IMR-90 (cell line): ENCODE data around the gene B4GALT5. TPM values are rescaled to one million over a fixed set of nuclear protein-coding genes. Genes with fewer than 3 reads are reported as not detected.

Source experiments
- ATAC-seq: fragments of 200-7000 bp; cut with Tn5 transposase; 2 replicates; pipeline ENCODE4 v1.9.1; 2020; ENCODE audit warnings: low read depth, mild to moderate bottlenecking, moderate library complexity
- BruUV-seq: library from RNA; stranded (reverse); fragments of 400-500 nt; replicated peaks from 2 replicates; lab custom pipeline; 2021; lab: Mats Ljungman, UMichigan
- CTCF ChIA-PET: fragments of 300-600 bp; formaldehyde crosslinking; extraction: SDS; loops from one replicate; lab custom pipeline; 2021; ENCODE audit warnings: antibody characterized with exemption; lab: Yijun Ruan, JAX
- POLR2A ChIA-PET: fragments of 300-600 bp; sonication (Branson Sonifier 250); formaldehyde crosslinking; loops from one replicate; lab custom pipeline; 2022; ENCODE audit warnings: antibody characterized with exemption; ENCODE audit not compliant: unreplicated experiment; lab: Charles Lee
- DNase-seq: peaks from one replicate; pipeline ENCODE4 v3.0.0; 2013
- H2AFZ ChIP-seq: replicated peaks from 2 replicates; pipeline ENCODE3; 2013; ENCODE audit warnings: low read length, mild to moderate bottlenecking; ENCODE audit not compliant: poor library complexity
- H2AK5ac ChIP-seq: 2 replicates; pipeline ENCODE4 v1.6.1; 2013; ENCODE audit warnings: low read depth, low read length, inconsistent platforms
- H2AK9ac ChIP-seq: replicated peaks from 2 replicates; pipeline ENCODE3; 2013; ENCODE audit warnings: mild to moderate bottlenecking, low read depth, low read length, moderate library complexity; ENCODE audit not compliant: poor library complexity
- H2BK120ac ChIP-seq: 2 replicates; pipeline ENCODE4 v1.6.1; 2013; ENCODE audit warnings: low read depth, low read length, inconsistent platforms
- H2BK15ac ChIP-seq: 3 replicates; pipeline ENCODE4 v1.6.1; 2013; ENCODE audit warnings: low read depth, low read length, inconsistent platforms
- H2BK20ac ChIP-seq: 2 replicates; pipeline ENCODE4 v1.6.1; 2013; ENCODE audit warnings: low read depth, mild to moderate bottlenecking, inconsistent platforms, low read length, moderate library complexity
- H2BK5ac ChIP-seq: 2 replicates; pipeline ENCODE4 v1.6.1; 2013; ENCODE audit warnings: mild to moderate bottlenecking, low read depth, low read length, inconsistent platforms; ENCODE audit not compliant: poor library complexity, severe bottlenecking
- H3K14ac ChIP-seq: replicated peaks from 2 replicates; pipeline ENCODE4 v1.6.1; 2013; ENCODE audit warnings: low read depth, low read length, inconsistent platforms
- H3K18ac ChIP-seq: 2 replicates; pipeline ENCODE4 v1.6.1; 2013; ENCODE audit warnings: low read depth, low read length, control low read depth
- H3K23ac ChIP-seq: 2 replicates; pipeline ENCODE4 v1.6.1; 2013; ENCODE audit warnings: low read depth, low read length, inconsistent platforms
- H3K27ac ChIP-seq: 2 replicates; pipeline ENCODE4 v1.5.1; 2013; ENCODE audit warnings: mild to moderate bottlenecking, control low read depth, low read length; ENCODE audit not compliant: insufficient read depth
- H3K27me3 ChIP-seq: 2 replicates; pipeline ENCODE4 v1.6.1; 2013; ENCODE audit warnings: low read length; ENCODE audit not compliant: control insufficient read depth, insufficient read depth
- H3K36me3 ChIP-seq: 2 replicates; pipeline ENCODE4 v1.6.1; 2013; ENCODE audit warnings: low read length, mixed read lengths; ENCODE audit not compliant: control insufficient read depth, insufficient read depth
- H3K4ac ChIP-seq: 2 replicates; pipeline ENCODE4 v1.6.1; 2013; ENCODE audit warnings: low read depth, low read length, inconsistent platforms
- H3K4me1 ChIP-seq: 2 replicates; pipeline ENCODE4 v1.6.1; 2013; ENCODE audit warnings: low read length, mixed read lengths; ENCODE audit not compliant: control insufficient read depth, insufficient read depth
- H3K4me2 ChIP-seq: 2 replicates; pipeline ENCODE4 v1.6.1; 2013; ENCODE audit warnings: low read depth, mild to moderate bottlenecking, control low read depth, low read length, moderate library complexity
- H3K4me3 ChIP-seq: 2 replicates; pipeline ENCODE4 v1.5.1; 2013; ENCODE audit warnings: low read depth, mild to moderate bottlenecking, control low read depth, low read length, moderate library complexity; ENCODE audit not compliant: insufficient read depth
- H3K56ac ChIP-seq: 2 replicates; pipeline ENCODE4 v1.6.1; 2013; ENCODE audit warnings: low read length, inconsistent platforms; ENCODE audit not compliant: insufficient read depth; ENCODE audit errors: extremely low read depth
- H3K79me1 ChIP-seq, 2 experiments: 2 replicates each; pipeline ENCODE4 v1.6.1; 2013; ENCODE audit warnings: low read length in 2 of 2, inconsistent platforms in 1 of 2, low read depth in 1 of 2
- H3K9ac ChIP-seq: 2 replicates; pipeline ENCODE4 v1.6.1; 2013; ENCODE audit warnings: low read depth, low read length, control low read depth
- H3K9me1 ChIP-seq: 2 replicates; pipeline ENCODE4 v1.6.1; 2013; ENCODE audit warnings: low read length, inconsistent platforms; ENCODE audit not compliant: insufficient read depth
- H3K9me3 ChIP-seq: 2 replicates; pipeline ENCODE4 v1.6.1; 2013; ENCODE audit warnings: low read length; ENCODE audit not compliant: control insufficient read depth, insufficient read depth
- H4K20me1 ChIP-seq: 2 replicates; pipeline ENCODE4 v1.6.1; 2013; ENCODE audit warnings: low read length, inconsistent platforms; ENCODE audit not compliant: insufficient read depth
- H4K5ac ChIP-seq: 2 replicates; pipeline ENCODE4 v1.6.1; 2013; ENCODE audit warnings: mild to moderate bottlenecking, low read depth, low read length, control low read depth
- H4K8ac ChIP-seq, 2 experiments: 2 replicates each; pipeline ENCODE4 v1.6.1; 2013; ENCODE audit warnings: low read depth in 2 of 2, low read length in 2 of 2, control low read depth in 1 of 2, inconsistent platforms in 1 of 2
- H4K91ac ChIP-seq: 2 replicates; pipeline ENCODE4 v1.6.1; 2013; ENCODE audit warnings: low read depth, low read length, inconsistent platforms; ENCODE audit not compliant: insufficient read depth
- BHLHE40 ChIP-seq: fragments of 150-350 bp; IDR thresholded peaks from 2 replicates; pipeline ENCODE4 v1.6.1; 2016; ENCODE audit warnings: mild to moderate bottlenecking, low read depth, low read length
- CEBPB ChIP-seq: IDR thresholded peaks from 2 replicates; pipeline ENCODE4 v1.6.1; 2012; ENCODE audit warnings: low read depth, low read length, improper control_type of control experiment
- CHD1 ChIP-seq: IDR thresholded peaks from 2 replicates; pipeline ENCODE4 v1.6.1; 2012; ENCODE audit warnings: low read depth, low read length, improper control_type of control experiment
- ELK1 ChIP-seq: fragments of 150-350 bp; IDR thresholded peaks from 2 replicates; pipeline ENCODE4 v1.6.1; 2016; ENCODE audit warnings: low read depth, mild to moderate bottlenecking, low read length, moderate library complexity, borderline replicate concordance
- FOS ChIP-seq: fragments of 150-350 bp; IDR thresholded peaks from 2 replicates; pipeline ENCODE4 v1.6.1; 2016; ENCODE audit warnings: low read depth, low read length
- MAFK ChIP-seq: IDR thresholded peaks from 2 replicates; pipeline ENCODE4 v1.6.1; 2012; ENCODE audit warnings: low read depth, low read length, improper control_type of control experiment
- MXI1 ChIP-seq: IDR thresholded peaks from 2 replicates; pipeline ENCODE4 v1.6.1; 2012; ENCODE audit warnings: low read depth, mild to moderate bottlenecking, low read length, moderate library complexity, borderline replicate concordance
- NFE2L2 ChIP-seq: fragments of 150-350 bp; IDR thresholded peaks from 2 replicates; pipeline ENCODE4 v1.6.1; 2016; ENCODE audit warnings: low read depth, mild to moderate bottlenecking, low read length
- POLR2A ChIP-seq: IDR thresholded peaks from 2 replicates; pipeline ENCODE4 v1.6.1; 2012; ENCODE audit warnings: mild to moderate bottlenecking, low read depth, low read length
- RAD21 ChIP-seq: IDR thresholded peaks from 2 replicates; pipeline ENCODE4 v1.6.1; 2012; ENCODE audit warnings: low read length, improper control_type of control experiment
- RFX5 ChIP-seq: IDR thresholded peaks from 2 replicates; pipeline ENCODE4 v1.8.0; 2012; ENCODE audit warnings: low read depth, mild to moderate bottlenecking, low read length, moderate library complexity
- SMC3 ChIP-seq: fragments of 150-350 bp; IDR thresholded peaks from 2 replicates; pipeline ENCODE4 v1.6.1; 2016; ENCODE audit warnings: low read depth, mild to moderate bottlenecking, antibody characterized with exemption, low read length, moderate library complexity
- USF2 ChIP-seq: fragments of 150-350 bp; IDR thresholded peaks from 2 replicates; pipeline ENCODE4 v1.6.1; 2017; ENCODE audit warnings: mild to moderate bottlenecking, antibody characterized with exemption, low read length, low read depth
- WGBS, 2 experiments: methylation state at CpG; one replicate each; pipeline versions ENCODE4 v1.1.5 to v1.1.7; 2013; ENCODE audit warnings: missing lambda C conversion rate in 2 of 2; ENCODE audit not compliant: insufficient read length in 1 of 2; ENCODE audit errors: extremely low coverage in 2 of 2; 5-methylcytosine and 5-hydroxymethylcytosine counted together
- dilution Hi-C: fragments of 300-500 bp; cut with HindIII; formaldehyde crosslinking; loops from one replicate; pipeline ENCODE4 v1.14.3; 2018; ENCODE audit warnings: low sequenced_read_pairs; ENCODE audit not compliant: unreplicated experiment
- in situ Hi-C: fragments of 300-500 bp; cut with MboI; formaldehyde crosslinking; loops from 3 replicates; pipeline ENCODE4 v1.14.3; 2019; ENCODE audit warnings: low sequenced_read_pairs, inconsistent platforms, mixed read lengths
- intact Hi-C: fragments of 100-400 bp; cut with micrococcal nuclease; formaldehyde crosslinking; loops from 2 replicates; pipeline ENCODE4 v1.10.0; 2022
- polyA plus RNA-seq, 3 experiments: library from polyadenylated mRNA; depleted of rRNA; stranded (reverse); fragments of >200 nt; gene quantifications; 2 replicates each; pipeline ENCODE4 v1.2.3, GENCODE V29; 2012; ENCODE audit warnings: low replicate concordance in 1 of 3
- total RNA-seq: library from RNA; depleted of rRNA; stranded (reverse); fragments of >200 nt; gene quantifications from 2 replicates; pipeline ENCODE4 v1.2.3, GENCODE V29; 2012
- TF ChIP-seq, protein P1 (sequence below): conservative IDR thresholded peaks from 2 replicates; pipeline ENCODE4 v1.5.1; 2012; ENCODE audit warnings: mild to moderate bottlenecking, low read depth, low read length, improper control_type of control experiment

The B4GALT5 gene
- total and polyA plus RNA-seq, 2 of the 4 experiments (the other 2 are of a cell fraction) = 11.3 to 20.4 TPM

GRCh38 chr20:49610691-49611538 is 102.8 kb downstream of the B4GALT5 start:
- no peak overlapping the region for H2BK15ac ChIP-seq
- dilution Hi-C loops = no loop called here
- peaks cover 4% of the 10 kb centered on the region; the same call in 1 of the 2 replicates for H3K4me1 ChIP-seq
- H3K23ac ChIP-seq = no peak overlapping the region
- no peak overlapping the region for H3K4ac ChIP-seq
- H3K9me3 ChIP-seq = no peaks in the 10 kb centered on the region
- in situ Hi-C loops = loop anchor here (5.0 to 25.0 kb wide), 2 partner anchors 236 to 476 kb away; no protein-coding TSS in a partner anchor
- ChIA-PET POLR2A (no interaction called here), CTCF (interaction anchor here (0.7 to 1.9 kb wide), 6 partner anchors 15 to 240 kb away, joined by 3 to 7 read pairs (median 5); no protein-coding TSS in a partner anchor)
- no peak overlapping the region for H3K56ac ChIP-seq
- no peak overlapping the region; the same call in 1 of the 2 replicates for H4K91ac ChIP-seq
- H3K27me3 ChIP-seq = peaks cover 6% of the 10 kb centered on the region; the same call in 1 of the 2 replicates
- H3K27ac ChIP-seq = no peak overlapping the region
- ATAC-seq (peak; percentile 92), DNase-seq (no peak)
- no peak overlapping the region for H4K8ac ChIP-seq
- 0 out of 2 replicates have a peak overlapping the region, but pooled peaks have one; percentile 25 for H3K14ac ChIP-seq
- H2AK9ac ChIP-seq = peak overlapping the region; percentile 11
- no peaks in the 10 kb centered on the region for H4K20me1 ChIP-seq
- no peak overlapping the region for H2BK20ac ChIP-seq
- no peak overlapping the region for H2BK5ac ChIP-seq
- intact Hi-C loops = loop anchor here (1.0 to 10.0 kb wide), 5 partner anchors 210 to 464 kb away; no protein-coding TSS in a partner anchor
- H3K4me2 ChIP-seq = peak overlapping the region; percentile 98
- BruUV-seq = no TSS peak
- peak overlapping the region; percentile 93 for H2AFZ ChIP-seq
- no peak overlapping the region for H2AK5ac ChIP-seq
- H3K36me3 ChIP-seq = no peaks in the 10 kb centered on the region
- H3K79me1 ChIP-seq = no peaks in the 10 kb centered on the region
- H3K9me1 ChIP-seq = no peaks in the 10 kb centered on the region
- 16% methylated on average over 23 of the region's 48 CpGs; no CpG with 5 or more reads in 1 of the 2 experiments for WGBS, 2 experiments
- no peak overlapping the region; the same call in 1 of the 2 replicates for H3K9ac ChIP-seq
- no peak overlapping the region for H3K18ac ChIP-seq
- H2BK120ac ChIP-seq = no peak overlapping the region
- no peak overlapping the region for H4K5ac ChIP-seq
- no peak overlapping the region for H3K4me3 ChIP-seq
- TF ChIP-seq CEBPB (no peak), RAD21 (peak; percentile 95), SMC3 (peak; percentile 99), POLR2A (0 out of 2 replicates have a peak, but pooled peaks have one; percentile 21), BHLHE40 (no peak), MAFK (no peak), FOS (no peak), NFE2L2 (no peak), RFX5 (no peak), MXI1 (no peak), ELK1 (no peak), CHD1 (no peak), USF2 (no peak)
- TF ChIP-seq, protein P1, sequence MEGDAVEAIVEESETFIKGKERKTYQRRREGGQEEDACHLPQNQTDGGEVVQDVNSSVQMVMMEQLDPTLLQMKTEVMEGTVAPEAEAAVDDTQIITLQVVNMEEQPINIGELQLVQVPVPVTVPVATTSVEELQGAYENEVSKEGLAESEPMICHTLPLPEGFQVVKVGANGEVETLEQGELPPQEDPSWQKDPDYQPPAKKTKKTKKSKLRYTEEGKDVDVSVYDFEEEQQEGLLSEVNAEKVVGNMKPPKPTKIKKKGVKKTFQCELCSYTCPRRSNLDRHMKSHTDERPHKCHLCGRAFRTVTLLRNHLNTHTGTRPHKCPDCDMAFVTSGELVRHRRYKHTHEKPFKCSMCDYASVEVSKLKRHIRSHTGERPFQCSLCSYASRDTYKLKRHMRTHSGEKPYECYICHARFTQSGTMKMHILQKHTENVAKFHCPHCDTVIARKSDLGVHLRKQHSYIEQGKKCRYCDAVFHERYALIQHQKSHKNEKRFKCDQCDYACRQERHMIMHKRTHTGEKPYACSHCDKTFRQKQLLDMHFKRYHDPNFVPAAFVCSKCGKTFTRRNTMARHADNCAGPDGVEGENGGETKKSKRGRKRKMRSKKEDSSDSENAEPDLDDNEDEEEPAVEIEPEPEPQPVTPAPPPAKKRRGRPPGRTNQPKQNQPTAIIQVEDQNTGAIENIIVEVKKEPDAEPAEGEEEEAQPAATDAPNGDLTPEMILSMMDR = peak; percentile 98
